GM12872 (cell line): ENCODE results near the gene DAB1.

Experiments used
- CTCF ChIP-seq: IDR thresholded peaks from 3 replicates; pipeline ENCODE4 v1.5.1; 2011; ENCODE audit warnings: low read depth, mild to moderate bottlenecking, low read length, moderate library complexity; ENCODE audit not compliant: insufficient read depth

DAB1 gene

DNA sequence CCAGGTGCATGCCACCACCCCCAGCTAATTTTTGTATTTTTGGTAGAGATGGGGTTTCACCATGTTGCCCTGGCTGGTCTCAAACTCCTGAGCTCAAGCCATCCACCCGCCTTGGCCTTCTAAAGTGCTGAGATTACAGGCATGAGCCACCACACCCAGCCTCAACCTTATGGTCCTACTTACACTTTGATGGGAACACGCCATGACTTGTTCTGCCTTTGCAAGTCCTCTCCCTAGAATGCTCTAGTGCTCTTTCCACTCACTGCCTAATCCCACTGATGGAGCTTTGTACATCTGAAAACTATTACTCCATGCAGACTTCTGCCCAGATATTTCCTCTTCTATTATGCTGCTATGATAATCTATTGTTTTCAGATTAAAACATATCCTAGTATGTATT, 174.3 kb downstream of the DAB1 start:
- TF ChIP-seq CTCF: no peak

DNA sequence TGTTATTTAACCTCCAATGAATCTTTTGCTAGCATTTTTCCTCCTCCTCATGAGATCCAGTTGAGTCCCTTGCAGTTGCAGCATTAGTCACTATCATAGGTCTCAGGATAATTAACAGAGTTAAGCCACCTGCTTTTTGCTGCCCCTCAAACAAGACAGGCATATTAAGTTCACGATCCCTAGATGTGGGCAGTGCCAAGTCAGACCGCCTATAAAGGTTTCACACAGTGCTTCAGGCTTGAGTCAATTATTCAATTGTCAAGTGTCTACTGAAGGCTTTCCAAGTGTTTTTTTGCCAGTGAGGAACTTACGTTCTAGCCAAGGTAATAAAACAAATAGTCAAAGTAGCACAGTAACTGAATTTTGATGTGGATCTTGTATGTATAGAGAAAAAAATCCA, 175.0 kb downstream of the DAB1 start:
- TF ChIP-seq CTCF: no peak

GRCh38 chr1:57238233-57238781, 185.6 kb downstream of the DAB1 start:
- TF ChIP-seq CTCF: no peak

- TF ChIP-seq CTCF: no peak
Measured at GRCh38 chr1:57235730-57236510, 187.9 kb downstream of the DAB1 start.

- TF ChIP-seq CTCF: no peak
Measured at GRCh38 chr1:57234459-57234858, 189.4 kb downstream of the DAB1 start.

- no peak for TF ChIP-seq CTCF
Measured at GRCh38 chr1:57232500-57232899, 191.4 kb downstream of the DAB1 start.

- TF ChIP-seq CTCF: no peak
Measured at GRCh38 chr1:57229998-57230397, 193.9 kb downstream of the DAB1 start.
